Measurements from ENCODE around the gene MYOZ2.

GRCh38 chr4:119132306-119132705, 3.3 kb upstream of the MYOZ2 start:
- TF ChIP-seq GATA3 (IDR thresholded peaks at IDR 0.05; ENCODE audit: low read depth, low read length): no peak
- TF ChIP-seq GATA2 (IDR thresholded peaks at IDR 0.05; ENCODE audit: low read depth, low read length): no peak

All from SH-SY5Y (cell line).